Activated naive CD4-positive, alpha-beta T cell treated with anti-CD3 and anti-CD28 coated beads, Interleukin-2, amount 10 ng/mL, durations not matched to agents 7 days and 5 days (primary cell): Measurements from ENCODE around the gene RAB4B.
A peak's percentile ranks its signal among the peaks of the same experiment; 100 is the strongest.

Experiments used
- CTCF ChIA-PET: fragments of 350-600 bp; sonication (Branson Sonifier 250); formaldehyde crosslinking; loops from one replicate; lab custom pipeline; 2021; ENCODE audit warnings: antibody characterized with exemption; lab: Charles Lee
- DNase-seq: peaks from one replicate; pipeline ENCODE4 v3.0.0-alpha.2; 2020
- H3K27ac Mint-ChIP-seq: one replicate; pipeline ENCODE4 v1.8.0; 2021; ENCODE audit warnings: mild to moderate bottlenecking, moderate library complexity, mixed read lengths
- H3K27me3 Mint-ChIP-seq: one replicate; pipeline ENCODE4 v1.8.0; 2021; ENCODE audit warnings: mild to moderate bottlenecking, mixed read lengths
- H3K36me3 Mint-ChIP-seq: one replicate; pipeline ENCODE4 v1.8.0; 2021; ENCODE audit warnings: mixed read lengths
- H3K4me1 Mint-ChIP-seq: one replicate; pipeline ENCODE4 v1.8.0; 2021; ENCODE audit warnings: mixed read lengths
- H3K4me3 Mint-ChIP-seq: one replicate; pipeline ENCODE4 v1.8.0; 2021; ENCODE audit warnings: mild to moderate bottlenecking, moderate library complexity, mixed read lengths
- H3K9me3 Mint-ChIP-seq: one replicate; pipeline ENCODE4 v1.8.0; 2021; ENCODE audit warnings: mixed read lengths

RAB4B gene

DNA sequence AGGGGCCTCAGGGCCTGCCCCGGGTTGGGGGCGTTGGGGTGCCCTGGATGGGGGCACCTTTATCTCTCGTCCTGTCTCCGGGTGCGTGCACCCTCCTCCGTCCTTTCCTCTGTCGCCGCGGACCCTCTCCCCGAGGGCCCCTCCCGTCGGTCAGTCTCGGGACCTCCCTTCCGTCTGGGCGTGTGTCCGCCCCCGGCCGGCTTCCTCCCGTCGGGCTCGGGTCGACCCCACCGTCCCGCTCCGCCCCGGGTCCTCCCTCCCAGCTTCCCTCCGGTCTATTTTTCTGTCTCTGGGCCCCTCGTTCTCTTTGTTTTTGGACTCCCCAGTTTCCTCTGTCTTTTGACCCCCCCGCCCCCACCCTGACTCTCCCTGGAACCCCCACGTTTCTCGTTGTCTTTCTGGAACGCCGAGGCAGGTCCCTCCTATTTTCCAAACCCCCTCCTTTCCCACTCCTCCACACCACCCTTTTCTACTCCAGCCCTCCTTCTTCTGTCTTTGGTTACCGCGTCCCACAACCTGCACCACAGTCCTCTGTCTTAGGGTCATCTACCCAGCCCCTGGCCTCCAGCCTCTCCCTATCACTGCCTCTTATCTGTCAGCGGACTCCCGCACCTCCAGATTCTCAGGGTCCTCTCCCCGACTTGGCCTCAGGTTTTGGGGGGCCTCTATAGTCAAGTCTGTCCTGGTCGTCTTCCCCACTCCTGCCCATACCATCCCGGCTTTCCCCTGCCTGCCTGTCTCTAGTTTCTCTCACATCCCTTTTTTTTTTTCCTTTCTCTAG, 21.7 kb downstream of the RAB4B start:
- H3K4me3 Mint-ChIP-seq: peak overlapping the region; percentile 92
- peak; percentile 58 for DNase-seq

GRCh38 chr19:40800339-40800996, 22.4 kb downstream of the RAB4B start:
- CTCF ChIA-PET: no interaction called here
- H3K4me3 Mint-ChIP-seq: peak overlapping the region; percentile 92
- peak overlapping the region; percentile 91 for H3K27ac Mint-ChIP-seq
- no peaks in the 10 kb centered on the region for H3K9me3 Mint-ChIP-seq
- no peak for DNase-seq
- H3K36me3 Mint-ChIP-seq: peaks cover 55% of the 10 kb centered on the region
- no peaks in the 10 kb centered on the region for H3K27me3 Mint-ChIP-seq
- peaks cover 68% of the 10 kb centered on the region for H3K4me1 Mint-ChIP-seq

More for the DNA sequence above, 21.7 kb downstream of the RAB4B start:
- CTCF ChIA-PET: interaction anchor here (1.0 to 1.5 kb wide), 2 partner anchors 13 to 45 kb away, joined by 4 read pairs; no protein-coding TSS in a partner anchor
- Mint-ChIP-seq H3K36me3 (peaks cover 49% of the 10 kb centered on the region), H3K9me3 (no peaks in the 10 kb centered on the region), H3K27ac (peak overlapping the region; percentile 91), H3K27me3 (no peaks in the 10 kb centered on the region), H3K4me1 (peaks cover 60% of the 10 kb centered on the region)

- peaks cover 73% of the 10 kb centered on the region for H3K4me1 Mint-ChIP-seq
- H3K27ac Mint-ChIP-seq: peak overlapping the region; percentile 64
- H3K36me3 Mint-ChIP-seq: peaks cover 58% of the 10 kb centered on the region
- H3K9me3 Mint-ChIP-seq: no peaks in the 10 kb centered on the region
- CTCF ChIA-PET: no interaction called here
- DNase-seq: no peak
- H3K4me3 Mint-ChIP-seq: peak overlapping the region; percentile 92
- H3K27me3 Mint-ChIP-seq: no peaks in the 10 kb centered on the region
Observed at GRCh38 chr19:40800997-40801377, 22.9 kb downstream of the RAB4B start.

GRCh38 chr19:40801426-40802299, 23.6 kb downstream of the RAB4B start:
- no peak for DNase-seq
- H3K27ac Mint-ChIP-seq: peak overlapping the region; percentile 96
- peaks cover 57% of the 10 kb centered on the region for H3K36me3 Mint-ChIP-seq
- CTCF ChIA-PET: no interaction called here
- peak overlapping the region; percentile 92 for H3K4me3 Mint-ChIP-seq
- no peaks in the 10 kb centered on the region for H3K27me3 Mint-ChIP-seq
- peaks cover 80% of the 10 kb centered on the region for H3K4me1 Mint-ChIP-seq
- no peaks in the 10 kb centered on the region for H3K9me3 Mint-ChIP-seq

DNA sequence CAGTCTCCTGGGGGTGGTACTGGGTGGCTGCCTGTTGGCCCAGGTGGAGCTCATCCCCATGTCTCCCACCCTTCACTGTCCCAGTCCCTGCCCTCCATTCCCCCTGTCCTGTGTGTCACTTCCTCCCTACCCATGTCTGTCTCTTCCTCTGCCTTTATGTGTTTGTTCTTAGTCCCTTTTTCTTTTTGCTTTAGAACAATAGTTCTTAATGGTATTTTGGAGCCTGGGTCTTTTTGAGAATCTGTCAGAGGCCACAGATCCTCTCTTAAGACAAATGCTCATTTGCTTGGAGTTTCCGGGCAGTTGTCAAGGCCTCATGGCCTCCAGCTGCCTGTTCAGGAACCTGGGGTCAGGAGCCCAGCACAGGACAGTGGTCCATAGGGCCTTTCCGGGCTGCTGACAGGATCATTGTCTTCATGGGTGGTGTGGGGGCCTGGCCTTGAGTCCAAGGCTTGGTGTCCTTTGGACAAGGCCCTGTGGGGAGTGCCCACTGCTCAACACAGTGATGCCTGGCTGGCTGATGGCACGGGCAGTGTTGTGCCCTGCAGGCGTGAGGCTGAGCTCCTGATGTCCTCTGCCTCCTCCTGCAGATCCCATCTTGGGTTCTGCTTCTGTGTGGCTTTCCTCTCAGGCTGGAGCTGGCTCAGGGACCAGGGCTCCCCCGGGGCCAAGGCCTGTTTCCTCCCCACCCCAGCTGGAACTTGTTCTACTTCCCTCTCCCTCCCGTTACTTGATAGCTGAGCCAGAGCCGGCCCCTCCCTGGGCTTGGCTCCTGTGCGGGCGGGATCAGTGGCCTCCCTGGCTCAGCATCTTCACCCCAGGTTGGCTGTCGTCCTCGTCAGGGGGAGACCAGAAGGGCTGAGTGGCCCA, 24.5 kb downstream of the RAB4B start:
- Mint-ChIP-seq H3K27ac (peak overlapping the region; percentile 96), H3K4me3 (peak overlapping the region; percentile 92), H3K27me3 (no peaks in the 10 kb centered on the region), H3K4me1 (peaks cover 84% of the 10 kb centered on the region), H3K36me3 (peaks cover 60% of the 10 kb centered on the region), H3K9me3 (no peaks in the 10 kb centered on the region)
- CTCF ChIA-PET: interaction anchor here (1.1 to 1.5 kb wide), 2 partner anchors 16 to 48 kb away, joined by 3 to 4 read pairs; no protein-coding TSS in a partner anchor
- DNase-seq: no peak

DNA sequence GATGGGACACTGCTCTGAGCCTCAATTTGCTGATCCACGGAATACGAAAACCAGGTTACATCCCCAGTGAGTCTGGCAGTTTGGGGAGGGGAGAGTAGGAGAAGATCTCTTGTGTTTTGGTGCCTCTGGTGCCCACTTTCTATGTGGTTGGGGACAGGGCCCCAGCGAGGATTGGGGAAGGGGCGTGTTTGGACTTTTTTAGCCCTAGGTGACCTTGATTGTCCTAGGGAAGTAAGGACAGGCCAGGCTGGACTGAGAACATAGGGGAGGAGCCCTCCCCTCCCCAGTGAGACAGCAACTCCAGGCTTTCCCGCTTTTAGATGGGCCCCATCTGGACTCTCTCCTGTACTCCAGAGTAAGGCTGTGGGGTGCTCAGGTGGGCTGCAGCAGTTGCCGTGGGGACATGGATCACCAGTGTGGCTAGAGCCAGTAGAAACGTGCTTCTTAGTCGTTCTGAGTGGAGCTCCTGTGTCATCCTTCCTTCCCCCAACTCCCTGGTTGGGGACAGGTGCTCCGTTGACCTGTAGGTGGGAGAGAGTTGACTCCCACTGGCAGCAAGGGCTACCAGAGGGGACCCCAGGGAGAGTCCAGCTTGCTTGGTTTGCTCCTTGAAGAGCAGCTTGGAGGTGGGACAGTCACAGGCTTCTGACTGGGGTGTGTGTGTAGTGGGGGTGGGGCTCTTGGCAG, 25.3 kb downstream of the RAB4B start:
- H3K36me3 Mint-ChIP-seq: peaks cover 65% of the 10 kb centered on the region
- peaks cover 83% of the 10 kb centered on the region for H3K4me1 Mint-ChIP-seq
- no peaks in the 10 kb centered on the region for H3K27me3 Mint-ChIP-seq
- no peaks in the 10 kb centered on the region for H3K9me3 Mint-ChIP-seq
- CTCF ChIA-PET: interaction anchor here (1.1 to 1.5 kb wide), 2 partner anchors 15 to 49 kb away, joined by 3 to 4 read pairs; no protein-coding TSS in a partner anchor
- H3K27ac Mint-ChIP-seq: peak overlapping the region; percentile 96
- peak overlapping the region; percentile 92 for H3K4me3 Mint-ChIP-seq
- DNase-seq: no peak

DNA sequence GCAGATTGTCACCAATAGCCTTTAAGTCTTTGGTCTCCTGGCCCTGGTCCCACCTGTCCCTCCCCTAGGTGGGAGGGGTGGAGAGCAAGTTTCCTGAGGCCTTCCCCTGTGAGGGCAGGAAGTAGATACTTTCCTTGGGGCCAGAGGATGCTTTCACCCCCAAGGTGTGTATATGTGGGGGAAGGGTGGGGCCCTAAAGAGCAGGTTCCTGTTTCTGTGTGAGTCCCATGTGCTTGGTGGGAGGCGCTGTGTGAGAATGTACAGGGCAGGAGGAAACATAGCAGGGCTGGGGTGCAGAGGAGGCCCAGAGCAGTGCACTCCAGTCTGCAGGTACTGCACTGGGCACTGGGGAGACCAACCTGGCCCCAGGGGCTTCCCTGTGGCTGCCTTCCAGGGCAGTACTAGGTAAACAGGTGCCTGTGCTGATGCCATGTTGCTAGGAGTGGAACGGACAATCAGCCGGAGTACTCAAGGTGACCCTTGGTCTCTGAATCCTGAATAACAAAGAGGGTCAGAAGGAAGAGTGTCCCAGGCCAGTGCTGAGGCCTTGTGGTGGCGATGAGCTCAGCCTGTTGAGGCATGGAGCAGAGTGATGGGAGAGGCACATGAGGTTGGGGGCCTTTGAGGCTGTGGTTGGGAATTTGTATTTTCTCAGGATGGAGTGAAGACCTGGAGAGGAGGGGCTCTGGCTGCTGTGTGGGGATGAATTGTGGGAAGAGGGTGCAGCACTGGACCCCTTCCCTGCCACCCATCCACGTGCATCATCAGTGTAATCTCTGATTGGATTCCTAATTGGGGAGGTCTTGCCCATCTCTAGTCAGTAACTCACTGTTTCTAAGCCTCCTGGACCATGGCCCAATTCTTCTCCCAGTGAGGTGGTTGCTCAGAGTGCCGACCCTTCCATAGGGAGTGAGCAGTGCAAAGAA, 26.1 kb downstream of the RAB4B start:
- H3K4me1 Mint-ChIP-seq: peaks cover 87% of the 10 kb centered on the region
- peak overlapping the region; percentile 92 for H3K4me3 Mint-ChIP-seq
- no peaks in the 10 kb centered on the region for H3K9me3 Mint-ChIP-seq
- H3K27ac Mint-ChIP-seq: peak overlapping the region; percentile 96
- DNase-seq: peak; percentile 88
- CTCF ChIA-PET: interaction anchor here (1.1 to 5.0 kb wide), 5 partner anchors 15 to 142 kb away, joined by 3 to 24 read pairs (median 23); partner anchors contain the start of genes ACTMAP and SNRPA
- H3K27me3 Mint-ChIP-seq: no peaks in the 10 kb centered on the region
- peaks cover 66% of the 10 kb centered on the region for H3K36me3 Mint-ChIP-seq

GRCh38 chr19:40804783-40805242, 26.8 kb downstream of the RAB4B start:
- CTCF ChIA-PET: interaction anchor here (0.8 to 5.0 kb wide), 6 partner anchors 14 to 340 kb away, joined by 3 to 24 read pairs (median 17); partner anchors contain the start of genes ACTMAP and SNRPA
- Mint-ChIP-seq H3K9me3 (no peaks in the 10 kb centered on the region), H3K36me3 (peaks cover 69% of the 10 kb centered on the region), H3K27me3 (no peaks in the 10 kb centered on the region), H3K4me3 (peak overlapping the region; percentile 92), H3K27ac (peak overlapping the region; percentile 96), H3K4me1 (peaks cover 91% of the 10 kb centered on the region)
- DNase-seq: no peak

- Mint-ChIP-seq H3K27ac (peak overlapping the region; percentile 96), H3K36me3 (peaks cover 68% of the 10 kb centered on the region), H3K4me3 (peak overlapping the region; percentile 92), H3K27me3 (no peaks in the 10 kb centered on the region), H3K4me1 (peaks cover 93% of the 10 kb centered on the region), H3K9me3 (no peaks in the 10 kb centered on the region)
- CTCF ChIA-PET: interaction anchor here (0.6 to 5.0 kb wide), 8 partner anchors 14 to 339 kb away, joined by 3 to 24 read pairs (median 10); partner anchors contain the start of genes ACTMAP and SNRPA
- peak; percentile 70 for DNase-seq
Observed at GRCh38 chr19:40805258-40805868, 27.3 kb downstream of the RAB4B start.

GRCh38 chr19:40806423-40807146, 28.5 kb downstream of the RAB4B start:
- CTCF ChIA-PET: interaction anchor here (0.5 to 5.0 kb wide), 20 partner anchors 8 to 173 kb away, joined by 3 to 24 read pairs (median 4); partner anchors contain the start of genes ACTMAP, RAB4B and SNRPA
- H3K36me3 Mint-ChIP-seq: peaks cover 67% of the 10 kb centered on the region
- peak; percentile 86 for DNase-seq
- peak overlapping the region; percentile 81 for H3K4me3 Mint-ChIP-seq
- H3K4me1 Mint-ChIP-seq: peaks cover 95% of the 10 kb centered on the region
- H3K27me3 Mint-ChIP-seq: peaks cover 12% of the 10 kb centered on the region
- no peaks in the 10 kb centered on the region for H3K9me3 Mint-ChIP-seq
- H3K27ac Mint-ChIP-seq: peak overlapping the region; percentile 96
